ENCODE results near the gene RIN1. TPM values are rescaled to one million over a fixed set of nuclear protein-coding genes. Genes with fewer than 3 reads are reported as not detected.

Gene RIN1
- total and polyA plus RNA-seq, 2 donors (not counting 1 experiment from before 2014, with no cell fraction given) = 0.72 to 1.7 TPM

- no peaks in the 10 kb centered on the region for H3K79me2 ChIP-seq (ENCODE audit: control insufficient read depth, insufficient read depth, low read length)
- intact Hi-C loops (cut with micrococcal nuclease) = no loop called here
- ATAC-seq (ENCODE audit: low read depth) (no peak), DNase-seq (peak; percentile 10)
- no peak overlapping the region for H3K9ac ChIP-seq (ENCODE audit: low read length)
- 93% methylated on average over 11 of the region's 12 CpGs for WGBS (ENCODE audit: insufficient coverage)
- TF ChIP-seq CTCF (IDR thresholded peaks at IDR 0.05) (no peak), EZH2 (IDR thresholded peaks at IDR 0.05; ENCODE audit: borderline replicate concordance, insufficient read depth, low read depth, low read length, poor library complexity, severe bottlenecking) (no peak)
- no peak overlapping the region for H3K27ac ChIP-seq (ENCODE audit: low read length in 2 of 2)
- H3K4me2 ChIP-seq (replicated peaks; ENCODE audit: low read depth, low read length, poor library complexity, severe bottlenecking) = no peak overlapping the region
- H3K4me1 Mint-ChIP-seq = peaks cover 28% of the 10 kb centered on the region
- CTCF ChIA-PET = interaction anchor here (0.8 to 4.6 kb wide), 5 partner anchors 10 to 58 kb away, joined by 3 to 101 read pairs (median 5); partner anchors contain the start of gene BRMS1
- no peaks in the 10 kb centered on the region for H3K9me3 ChIP-seq (ENCODE audit: control extremely low read depth in 1 of 3, control insufficient read depth in 2 of 3, insufficient read depth in 1 of 3, low read length in 2 of 3)
- POLR2A ChIA-PET = interaction anchor here (2.5 kb wide), 1 partner anchor 20 kb away, joined by 10 read pairs; no protein-coding TSS in a partner anchor
- peaks cover 0 to 9% (median 3%) of the 10 kb centered on the region in 4 experiments for H3K27me3 ChIP-seq (replicated peaks in 1 of 4; ENCODE audit: control extremely low read depth in 1 of 4, control insufficient read depth in 3 of 4, insufficient read depth in 4 of 4, low read length in 3 of 4)
- H2AFZ ChIP-seq (ENCODE audit: insufficient read depth, low read depth, low read length, poor library complexity, severe bottlenecking) = no peak overlapping the region
- H4K20me1 ChIP-seq (ENCODE audit: control insufficient read depth, insufficient read depth, low read length, poor library complexity, severe bottlenecking) = no peaks in the 10 kb centered on the region
- H3K4me3 Mint-ChIP-seq = no peak overlapping the region
- no peaks in the 10 kb centered on the region for H3K9me3 Mint-ChIP-seq (ENCODE audit: insufficient read depth)
- no peak overlapping the region for H3K27ac Mint-ChIP-seq
- H3K36me3 ChIP-seq (replicated peaks in 1 of 2; ENCODE audit: control extremely low read depth in 1 of 2, control insufficient read depth in 1 of 2, extremely low read depth in 1 of 2, insufficient read depth in 2 of 2, low read length in 1 of 2) = peaks cover 0 to under 1% of the 10 kb centered on the region in 2 experiments
- no peaks in the 10 kb centered on the region for H3K27me3 Mint-ChIP-seq
- peaks cover 25 to 30% of the 10 kb centered on the region in 2 donors for H3K4me1 ChIP-seq (ENCODE audit: control insufficient read depth in 2 of 2, insufficient read depth in 2 of 2, low read length in 2 of 2)
- no peak overlapping the region for H3K4me3 ChIP-seq (ENCODE audit: control extremely low read depth in 1 of 5, extremely low read depth in 1 of 5, insufficient read depth in 1 of 5, low read depth in 2 of 5, low read length in 4 of 5)
Measured at GRCh38 chr11:66331542-66332370, 4.5 kb downstream of the RIN1 start.

- Histone ChIP-seq H3K9ac (ENCODE audit: low read length) (no peak overlapping the region), H3K79me2 (ENCODE audit: control insufficient read depth, insufficient read depth, low read length) (no peaks in the 10 kb centered on the region), H3K4me3 (ENCODE audit: control extremely low read depth in 1 of 5, extremely low read depth in 1 of 5, insufficient read depth in 1 of 5, low read depth in 2 of 5, low read length in 4 of 5) (no peak overlapping the region), H3K36me3 (replicated peaks in 1 of 2; ENCODE audit: control extremely low read depth in 1 of 2, control insufficient read depth in 1 of 2, extremely low read depth in 1 of 2, insufficient read depth in 2 of 2, low read length in 1 of 2) (no peaks in the 10 kb centered on the region), H4K20me1 (ENCODE audit: control insufficient read depth, insufficient read depth, low read length, poor library complexity, severe bottlenecking) (no peaks in the 10 kb centered on the region), H3K9me3 (ENCODE audit: control extremely low read depth in 1 of 3, control insufficient read depth in 2 of 3, insufficient read depth in 1 of 3, low read length in 2 of 3) (no peaks in the 10 kb centered on the region), H3K4me2 (replicated peaks; ENCODE audit: low read depth, low read length, poor library complexity, severe bottlenecking) (no peak overlapping the region), H3K27ac (ENCODE audit: low read length in 2 of 2) (no peak overlapping the region), H3K27me3 (replicated peaks in 1 of 4; ENCODE audit: control extremely low read depth in 1 of 4, control insufficient read depth in 3 of 4, insufficient read depth in 4 of 4, low read length in 3 of 4) (peaks cover 0 to under 1% (median 0%) of the 10 kb centered on the region in 4 experiments), H2AFZ (ENCODE audit: insufficient read depth, low read depth, low read length, poor library complexity, severe bottlenecking) (no peak overlapping the region), H3K4me1 (ENCODE audit: control insufficient read depth in 2 of 2, insufficient read depth in 2 of 2, low read length in 2 of 2) (peaks cover 20 to 29% of the 10 kb centered on the region in 2 donors)
- TF ChIP-seq CTCF (IDR thresholded peaks at IDR 0.05) = no peak
- no peak for TF ChIP-seq EZH2 (IDR thresholded peaks at IDR 0.05; ENCODE audit: borderline replicate concordance, insufficient read depth, low read depth, low read length, poor library complexity, severe bottlenecking)
- 88% methylated on average over 10 of the region's 10 CpGs for whole genome bisulfite sequencing (ENCODE audit: insufficient coverage)
- POLR2A ChIA-PET = interaction anchor here (2.5 kb wide), 1 partner anchor 19 kb away, joined by 10 read pairs; no protein-coding TSS in a partner anchor
- intact Hi-C loops (cut with micrococcal nuclease) = no loop called here
- no peaks in the 10 kb centered on the region for H3K27me3 Mint-ChIP-seq
- peaks cover 21% of the 10 kb centered on the region for H3K4me1 Mint-ChIP-seq
- CTCF ChIA-PET = interaction anchor here (0.8 to 4.6 kb wide), 5 partner anchors 9 to 58 kb away, joined by 3 to 101 read pairs (median 5); partner anchors contain the start of gene BRMS1
- no peak for DNase-seq
- ATAC-seq (ENCODE audit: low read depth) = no peak
- H3K27ac Mint-ChIP-seq = no peak overlapping the region
- H3K4me3 Mint-ChIP-seq = no peak overlapping the region
- no peaks in the 10 kb centered on the region for H3K9me3 Mint-ChIP-seq (ENCODE audit: insufficient read depth)
Measured at GRCh38 chr11:66330931-66331330, 5.3 kb downstream of the RIN1 start.
